Mesodermal cell (in vitro differentiated cells): Measurements from ENCODE around the gene PRPS2.

Source experiments
- H3K27ac ChIP-seq: 2 replicates; pipeline ENCODE4 v1.7.0; 2013; ENCODE audit warnings: mild to moderate bottlenecking, low read depth, low read length, moderate library complexity; ENCODE audit not compliant: severe bottlenecking
- H3K36me3 ChIP-seq: 2 replicates; pipeline ENCODE4 v1.7.1; 2013; ENCODE audit warnings: mild to moderate bottlenecking, low read length, moderate library complexity; ENCODE audit not compliant: control insufficient read depth, insufficient read depth
- H3K4me1 ChIP-seq: one replicate; pipeline ENCODE4 v1.7.1; 2013; ENCODE audit warnings: mild to moderate bottlenecking, low read length; ENCODE audit not compliant: insufficient read depth, control insufficient read depth, poor library complexity, severe bottlenecking
- H3K4me3 ChIP-seq: 2 replicates; pipeline ENCODE4 v1.7.0; 2013; ENCODE audit warnings: low read length, control low read depth, mild to moderate bottlenecking; ENCODE audit not compliant: insufficient read depth, poor library complexity, severe bottlenecking; ENCODE audit errors: extremely low read depth
- H3K9me3 ChIP-seq: 2 replicates; pipeline ENCODE4 v1.7.1; 2013; ENCODE audit warnings: mild to moderate bottlenecking, low read length, moderate library complexity; ENCODE audit not compliant: control insufficient read depth
- WGBS, 2 experiments: methylation state at CpG; one replicate each; pipeline ENCODE4 v1.1.5; 2013; ENCODE audit warnings: missing lambda C conversion rate in 2 of 2; ENCODE audit not compliant: insufficient coverage in 2 of 2; 5-methylcytosine and 5-hydroxymethylcytosine counted together

PRPS2 gene

GRCh38 chrX:12866451-12867377 is 75.5 kb downstream of the PRPS2 start, which contains the start of gene TLR7:
TSS of gene TLR7 (plus strand) at chrX:12867072. CDS start at chrX:12867579, 507 bp downstream.
- WGBS, 2 experiments = 80 to 100% methylated on average over 1 of the region's 7 CpGs
- no peaks in the 10 kb centered on the region for H3K9me3 ChIP-seq
- H3K4me1 ChIP-seq = no peaks in the 10 kb centered on the region
- H3K36me3 ChIP-seq = no peaks in the 10 kb centered on the region
- H3K4me3 ChIP-seq = no peak within 1 kb of the TSS
- H3K27ac ChIP-seq = no peak within 1 kb of the TSS

GRCh38 chrX:12867685-12868084 is 76.5 kb downstream of the PRPS2 start:
- no peaks in the 10 kb centered on the region for H3K36me3 ChIP-seq
- H3K9me3 ChIP-seq = no peaks in the 10 kb centered on the region
- WGBS, 2 experiments = no CpG with 5 or more reads among the region's 4 CpGs
- no peak overlapping the region for H3K27ac ChIP-seq
- no peak overlapping the region for H3K4me3 ChIP-seq
- no peaks in the 10 kb centered on the region for H3K4me1 ChIP-seq

- Histone ChIP-seq H3K27ac (no peak overlapping the region), H3K4me3 (no peak overlapping the region), H3K36me3 (no peaks in the 10 kb centered on the region), H3K4me1 (no peaks in the 10 kb centered on the region), H3K9me3 (no peaks in the 10 kb centered on the region)
- WGBS, 2 experiments = no CpG with 5 or more reads among the region's 4 CpGs
Observed at GRCh38 chrX:12868747-12869146, 77.5 kb downstream of the PRPS2 start.

GRCh38 chrX:12871257-12871656 is 80.0 kb downstream of the PRPS2 start:
- Histone ChIP-seq H3K36me3 (no peaks in the 10 kb centered on the region), H3K4me3 (no peak overlapping the region), H3K27ac (no peak overlapping the region), H3K9me3 (no peaks in the 10 kb centered on the region), H3K4me1 (no peaks in the 10 kb centered on the region)
- WGBS, 2 experiments = 82 to 93% methylated on average over 2 to 3 of the region's 6 CpGs

GRCh38 chrX:12872741-12873140 is 81.5 kb downstream of the PRPS2 start:
- no peaks in the 10 kb centered on the region for H3K36me3 ChIP-seq
- H3K9me3 ChIP-seq = no peaks in the 10 kb centered on the region
- no peaks in the 10 kb centered on the region for H3K4me1 ChIP-seq
- H3K4me3 ChIP-seq = no peak overlapping the region
- no peak overlapping the region for H3K27ac ChIP-seq
- 84 to 100% methylated on average over 2 to 3 of the region's 4 CpGs for WGBS, 2 experiments
